CD14-positive monocyte (primary cell): ENCODE results near the gene PPP3CA. TPM values are rescaled to one million over a fixed set of nuclear protein-coding genes. Genes with fewer than 3 reads are reported as not detected.
"Not testable (repeated sequence)": the region's sequence is repeated elsewhere in the genome, so short reads cannot be mapped to it uniquely, and the experiment has no call there.

ENCODE experiments used
- DNase-seq, 3 donors: peaks; one replicate each; pipeline ENCODE4 v3.0.0-alpha.2; 2011 to 2022
- H2AFZ ChIP-seq: 2 replicates; pipeline ENCODE4 v1.6.0; 2012; ENCODE audit warnings: mild to moderate bottlenecking, low read depth, low read length, inconsistent platforms; ENCODE audit not compliant: insufficient read depth, poor library complexity, severe bottlenecking
- H3K27ac ChIP-seq, 2 donors: 1 replicate in 1 of 2; 2 replicates in 1 of 2; pipeline ENCODE4 v1.5.1; 2012 to 2013; ENCODE audit warnings: low read length in 2 of 2, control low read depth in 1 of 2, inconsistent platforms in 1 of 2, low read depth in 1 of 2, mild to moderate bottlenecking in 1 of 2
- H3K27me3 ChIP-seq, 2 donors: one replicate each; pipeline versions ENCODE4 v1.6.0 to v1.6.1; 2011 to 2013; ENCODE audit warnings: low read length in 2 of 2; ENCODE audit not compliant: control insufficient read depth in 2 of 2, insufficient read depth in 2 of 2
- H3K36me3 ChIP-seq, 2 donors: replicated peaks in 1 of 2; 1 replicate in 1 of 2; 2 replicates in 1 of 2; pipeline versions ENCODE4 v1.5.1 to v1.6.1; 2012 to 2013; ENCODE audit warnings: low read length in 2 of 2, control low read depth in 1 of 2, inconsistent platforms in 1 of 2, mild to moderate bottlenecking in 1 of 2; ENCODE audit not compliant: insufficient read depth in 2 of 2, control insufficient read depth in 1 of 2
- H3K4me1 ChIP-seq, 2 donors: 1 replicate in 1 of 2; 2 replicates in 1 of 2; pipeline versions ENCODE4 v1.5.1 to v1.6.1; 2012 to 2013; ENCODE audit warnings: low read length in 2 of 2, control low read depth in 1 of 2, inconsistent platforms in 1 of 2, mild to moderate bottlenecking in 1 of 2, moderate library complexity in 1 of 2; ENCODE audit not compliant: insufficient read depth in 2 of 2, control insufficient read depth in 1 of 2
- H3K4me2 ChIP-seq: replicated peaks from 2 replicates; pipeline ENCODE3; 2012; ENCODE audit warnings: low read length, moderate library complexity, mild to moderate bottlenecking; ENCODE audit not compliant: poor library complexity, severe bottlenecking; ENCODE audit errors: extremely low read depth
- H3K4me3 ChIP-seq, 3 experiments: fragments of 200-600 bp in 1 of 3; sonication (generic) in 1 of 3; replicated peaks in 1 of 3; 1 replicate in 2 of 3; 2 replicates in 1 of 3; pipeline ENCODE4 v1.5.1; 2011 to 2013; ENCODE audit warnings: low read length in 3 of 3, mild to moderate bottlenecking in 3 of 3, control low read depth in 2 of 3, low read depth in 2 of 3, inconsistent platforms in 1 of 3, moderate library complexity in 1 of 3
- H3K79me2 ChIP-seq: 2 replicates; pipeline ENCODE4 v1.6.0; 2012; ENCODE audit warnings: mild to moderate bottlenecking, control low read depth, inconsistent platforms, low read length, moderate library complexity; ENCODE audit not compliant: insufficient read depth
- H3K9ac ChIP-seq: 2 replicates; pipeline ENCODE4 v1.6.0; 2017; ENCODE audit warnings: low read length, mild to moderate bottlenecking; ENCODE audit not compliant: insufficient read depth, poor library complexity, severe bottlenecking
- H3K9me3 ChIP-seq, 2 donors: replicated peaks in 1 of 2; 1 replicate in 1 of 2; 2 replicates in 1 of 2; pipeline versions ENCODE4 v1.5.1 to v1.6.1; 2012 to 2013; ENCODE audit warnings: low read length in 2 of 2, control low read depth in 1 of 2; ENCODE audit not compliant: control insufficient read depth in 1 of 2, insufficient read depth in 1 of 2
- H4K20me1 ChIP-seq: 2 replicates; pipeline ENCODE4 v1.6.0; 2012; ENCODE audit warnings: mild to moderate bottlenecking, low read length, control low read depth, moderate library complexity; ENCODE audit not compliant: insufficient read depth
- H3K27ac Mint-ChIP-seq, 7 donors: one replicate each; pipeline ENCODE4 v1.8.0; 2020; ENCODE audit warnings: mild to moderate bottlenecking in 7 of 7, mixed read lengths in 7 of 7, moderate library complexity in 6 of 7, inconsistent platforms in 2 of 7
- H3K27me3 Mint-ChIP-seq, 3 donors: one replicate each; pipeline ENCODE4 v1.8.0; 2021 to 2022; ENCODE audit warnings: low read depth in 3 of 3, mild to moderate bottlenecking in 3 of 3, mixed read lengths in 3 of 3, moderate library complexity in 3 of 3, inconsistent platforms in 1 of 3
- H3K36me3 Mint-ChIP-seq, 2 donors: one replicate each; pipeline ENCODE4 v1.8.0; 2020; ENCODE audit warnings: mixed read lengths in 2 of 2, inconsistent platforms in 1 of 2, mild to moderate bottlenecking in 1 of 2
- H3K4me1 Mint-ChIP-seq: one replicate; pipeline ENCODE4 v1.8.0; 2020; ENCODE audit warnings: mild to moderate bottlenecking, mixed read lengths
- H3K4me3 Mint-ChIP-seq, 2 donors: one replicate each; pipeline ENCODE4 v1.8.0; 2020; ENCODE audit warnings: mild to moderate bottlenecking in 2 of 2, mixed read lengths in 2 of 2, moderate library complexity in 1 of 2
- H3K9me3 Mint-ChIP-seq, 7 donors: one replicate each; pipeline ENCODE4 v1.8.0; 2020 to 2022; ENCODE audit warnings: mixed read lengths in 7 of 7, mild to moderate bottlenecking in 6 of 7, moderate library complexity in 6 of 7, inconsistent platforms in 2 of 7
- WGBS: methylation state at CpG from one replicate; pipeline ENCODE4 v1.1.5; 2013; ENCODE audit warnings: missing lambda C conversion rate; ENCODE audit not compliant: insufficient coverage; 5-methylcytosine and 5-hydroxymethylcytosine counted together
- intact Hi-C, 2 donors: fragments of 100-400 bp; cut with micrococcal nuclease; formaldehyde crosslinking; loops; one replicate each; pipeline versions ENCODE4 v1.15.0 to v1.15.1; 2023
- polyA plus RNA-seq, 3 donors: library from polyadenylated mRNA; depleted of rRNA in 1 of 3; unstranded in 2 of 3; stranded (reverse) in 1 of 3; fragments of 300-500 nt in 2 of 3; fragments of >200 nt in 1 of 3; fragmentation: Illumina TruSeq in 2 of 3; gene quantifications; 1 replicate in 2 of 3; 2 replicates in 1 of 3; pipeline ENCODE4 v1.2.3, GENCODE V29; 2012 to 2021
- TF ChIP-seq, protein P1 (sequence below): fragments of 200-600 bp; IDR thresholded peaks from one replicate; pipeline ENCODE4 v1.8.0; 2022; ENCODE audit warnings: antibody characterized with exemption, mild to moderate bottlenecking

The PPP3CA gene
- polyA plus RNA-seq, 3 donors, result 5.1 to 9.7 (median 8.9) TPM

DNA sequence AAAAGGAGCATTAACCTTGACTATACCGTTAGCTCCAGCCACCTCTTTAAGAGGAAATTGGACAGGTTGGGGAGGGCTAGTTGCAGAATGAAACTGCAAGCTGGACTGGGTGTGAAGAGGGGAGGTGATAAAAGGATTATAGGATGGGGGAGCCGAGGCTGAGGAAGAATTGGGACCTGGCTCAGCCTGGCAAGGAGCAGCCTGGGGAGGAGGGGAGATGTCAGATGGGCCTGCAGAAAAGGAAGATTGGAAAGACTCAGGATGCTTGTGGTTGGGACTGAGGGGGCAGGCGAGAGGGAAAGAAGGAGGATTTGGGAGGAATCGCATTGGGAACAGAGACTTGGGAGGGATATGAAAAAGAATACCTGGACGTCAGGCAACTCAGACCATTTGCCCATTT lies 351.7 kb downstream of the PPP3CA start:
- no peak overlapping the region for H3K27ac ChIP-seq
- 77% methylated on average over 2 of the region's 5 CpGs for WGBS
- H2AFZ ChIP-seq, result no peak overlapping the region
- DNase-seq, result no peak
- H3K9me3 ChIP-seq, result no peaks in the 10 kb centered on the region
- no peak overlapping the region for H3K9ac ChIP-seq
- H3K79me2 ChIP-seq, result no peaks in the 10 kb centered on the region
- Mint-ChIP-seq H3K27me3 (no peaks in the 10 kb centered on the region), H3K4me3 (no peak overlapping the region), H3K9me3 (no peaks in the 10 kb centered on the region), H3K4me1 (no peaks in the 10 kb centered on the region), H3K27ac (no peak overlapping the region), H3K36me3 (no peaks in the 10 kb centered on the region)
- intact Hi-C loops, result no loop called here
- H4K20me1 ChIP-seq, result no peaks in the 10 kb centered on the region
- TF ChIP-seq, protein P1, sequence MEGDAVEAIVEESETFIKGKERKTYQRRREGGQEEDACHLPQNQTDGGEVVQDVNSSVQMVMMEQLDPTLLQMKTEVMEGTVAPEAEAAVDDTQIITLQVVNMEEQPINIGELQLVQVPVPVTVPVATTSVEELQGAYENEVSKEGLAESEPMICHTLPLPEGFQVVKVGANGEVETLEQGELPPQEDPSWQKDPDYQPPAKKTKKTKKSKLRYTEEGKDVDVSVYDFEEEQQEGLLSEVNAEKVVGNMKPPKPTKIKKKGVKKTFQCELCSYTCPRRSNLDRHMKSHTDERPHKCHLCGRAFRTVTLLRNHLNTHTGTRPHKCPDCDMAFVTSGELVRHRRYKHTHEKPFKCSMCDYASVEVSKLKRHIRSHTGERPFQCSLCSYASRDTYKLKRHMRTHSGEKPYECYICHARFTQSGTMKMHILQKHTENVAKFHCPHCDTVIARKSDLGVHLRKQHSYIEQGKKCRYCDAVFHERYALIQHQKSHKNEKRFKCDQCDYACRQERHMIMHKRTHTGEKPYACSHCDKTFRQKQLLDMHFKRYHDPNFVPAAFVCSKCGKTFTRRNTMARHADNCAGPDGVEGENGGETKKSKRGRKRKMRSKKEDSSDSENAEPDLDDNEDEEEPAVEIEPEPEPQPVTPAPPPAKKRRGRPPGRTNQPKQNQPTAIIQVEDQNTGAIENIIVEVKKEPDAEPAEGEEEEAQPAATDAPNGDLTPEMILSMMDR, result no peak
- H3K4me3 ChIP-seq, result no peak overlapping the region
- H3K36me3 ChIP-seq, result no peaks in the 10 kb centered on the region
- H3K4me1 ChIP-seq, result no peaks in the 10 kb centered on the region
- H3K4me2 ChIP-seq, result no peak overlapping the region
- H3K27me3 ChIP-seq, result no peaks in the 10 kb centered on the region

DNA sequence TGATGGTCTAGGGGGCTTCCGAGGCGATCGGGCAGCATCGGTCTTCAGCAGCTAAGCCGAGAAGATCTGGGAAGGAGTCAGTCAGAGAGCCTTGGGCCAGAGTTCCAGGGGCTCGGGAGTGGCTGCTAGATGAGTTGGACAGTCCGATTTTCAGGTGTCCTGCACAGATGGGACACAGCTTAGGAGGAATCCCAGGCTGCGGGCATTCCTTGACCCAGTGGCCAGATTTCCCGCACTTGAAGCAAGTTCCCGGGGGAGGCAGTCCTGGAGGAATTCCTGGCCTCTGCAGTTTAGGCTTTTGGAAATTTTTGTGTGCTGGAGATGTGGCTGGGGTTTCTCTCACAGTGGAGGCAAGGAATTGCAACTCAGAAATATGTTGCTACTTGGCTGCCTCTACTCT lies 352.3 kb downstream of the PPP3CA start:
- H3K4me3 ChIP-seq, H4K20me1 ChIP-seq, H3K4me1 Mint-ChIP-seq, H3K27ac ChIP-seq, H3K27me3 Mint-ChIP-seq, H3K27ac Mint-ChIP-seq, H3K4me1 ChIP-seq, intact Hi-C loops, H3K4me2 ChIP-seq, H2AFZ ChIP-seq, H3K9me3 Mint-ChIP-seq, H3K9ac ChIP-seq, H3K27me3 ChIP-seq, H3K36me3 Mint-ChIP-seq, DNase-seq, H3K36me3 ChIP-seq, H3K9me3 ChIP-seq, H3K79me2 ChIP-seq, H3K4me3 Mint-ChIP-seq: not testable (repeated sequence)
- WGBS, result 95% methylated on average over 10 of the region's 10 CpGs

DNA sequence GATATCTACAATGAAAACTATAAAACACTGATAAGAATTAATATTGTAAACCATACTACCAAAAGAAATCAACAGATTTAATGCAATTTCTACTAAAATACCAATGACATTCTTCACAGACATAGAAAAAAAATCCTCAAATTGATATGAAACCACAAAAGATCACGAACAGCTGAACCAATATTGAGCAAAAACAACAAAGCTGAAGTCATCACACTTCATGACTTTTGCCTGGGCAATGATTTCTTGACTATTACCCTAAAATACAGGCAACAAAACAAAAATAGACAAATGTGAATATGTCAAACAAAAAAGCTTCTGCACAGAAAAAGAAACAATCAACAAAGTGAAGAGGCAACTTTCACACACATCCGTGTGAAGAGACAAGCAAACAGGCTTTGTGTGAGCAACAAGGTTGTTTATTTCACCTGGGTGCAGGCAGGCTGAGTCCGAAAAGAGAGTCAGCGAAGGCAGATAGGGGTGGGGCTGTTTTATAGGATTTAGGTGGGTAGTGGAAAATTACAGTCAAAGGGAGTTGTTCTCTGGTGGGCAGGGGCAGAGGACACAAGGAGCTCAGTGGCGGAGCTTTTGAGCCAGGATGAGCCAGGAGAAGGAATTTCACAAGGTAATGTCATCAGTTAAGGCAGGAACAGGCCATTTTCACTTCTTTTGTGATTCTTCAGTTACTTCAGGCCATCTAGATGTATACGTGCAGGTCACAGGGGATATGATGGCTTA lies 355.8 kb downstream of the PPP3CA start:
- H3K27ac Mint-ChIP-seq, H3K4me3 Mint-ChIP-seq, H2AFZ ChIP-seq, H3K27ac ChIP-seq, H3K79me2 ChIP-seq, H3K9me3 ChIP-seq, H3K36me3 ChIP-seq, H3K9me3 Mint-ChIP-seq, intact Hi-C loops, H3K4me3 ChIP-seq, H3K27me3 ChIP-seq, DNase-seq, H3K9ac ChIP-seq, H4K20me1 ChIP-seq, H3K4me1 ChIP-seq, H3K4me2 ChIP-seq, H3K36me3 Mint-ChIP-seq, H3K27me3 Mint-ChIP-seq, H3K4me1 Mint-ChIP-seq: not testable (repeated sequence)
- WGBS, result 86% methylated on average over 2 of the region's 6 CpGs
